ENCODE data around the gene ZPBP2.
A peak's percentile ranks its signal among the peaks of the same experiment; 100 is the strongest.
"Not testable (repeated sequence)": the region's sequence is repeated elsewhere in the genome, so short reads cannot be mapped to it uniquely, and the experiment has no call there.

The ZPBP2 gene

DNA sequence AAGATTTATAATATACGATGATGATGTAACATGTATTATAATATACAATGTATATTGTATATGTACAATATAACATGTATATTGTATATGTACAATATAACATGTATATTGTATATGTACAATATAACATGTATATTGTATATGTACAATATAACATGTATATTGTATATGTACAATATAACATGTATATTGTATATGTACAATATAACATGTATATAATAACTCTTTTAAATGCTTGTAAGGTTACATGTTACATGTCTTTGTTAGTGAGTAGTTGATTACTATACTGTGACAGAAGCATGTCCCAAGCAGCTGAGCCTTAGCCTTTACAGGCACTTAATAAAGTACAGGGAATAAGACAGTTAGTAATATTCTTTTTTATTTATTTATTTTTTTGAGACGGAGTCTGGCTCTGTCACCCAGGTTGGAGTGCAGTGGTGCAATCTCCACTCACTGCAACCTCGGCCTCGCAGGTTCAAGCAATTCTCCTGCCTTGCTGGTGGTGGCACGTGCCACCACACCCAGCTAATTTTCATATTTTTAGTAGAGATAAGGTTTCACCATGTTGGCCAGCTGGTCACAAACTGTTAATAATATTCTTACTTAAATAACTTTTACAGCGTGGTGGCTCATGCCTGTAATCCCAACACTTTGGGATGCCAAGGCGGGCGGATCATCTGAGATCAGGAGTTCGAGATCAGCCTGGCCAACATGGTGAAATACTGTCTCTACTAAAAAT is 11.9 kb upstream of the ZPBP2 start:
- not testable (repeated sequence) for DNase-seq

DNA sequence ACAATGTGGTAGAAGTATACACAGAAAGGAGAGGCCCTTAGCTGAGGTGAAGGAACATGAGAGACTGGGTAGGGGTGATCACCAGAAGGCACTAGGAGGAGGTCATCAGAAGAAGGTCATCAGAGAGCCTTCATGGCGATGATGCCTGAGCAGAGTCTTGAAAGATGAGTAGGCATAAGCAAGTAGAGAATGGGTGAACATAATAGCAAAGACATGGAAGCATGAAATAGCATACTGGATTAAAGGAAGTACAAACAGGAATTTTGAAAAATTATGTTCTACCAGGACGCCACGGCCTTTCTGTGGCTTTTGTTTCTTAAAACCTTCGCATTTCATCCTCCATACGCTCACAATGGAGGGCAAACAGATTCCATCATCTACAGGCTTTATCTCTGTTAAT is 6.8 kb upstream of the ZPBP2 start:
- no peak for DNase-seq

DNA sequence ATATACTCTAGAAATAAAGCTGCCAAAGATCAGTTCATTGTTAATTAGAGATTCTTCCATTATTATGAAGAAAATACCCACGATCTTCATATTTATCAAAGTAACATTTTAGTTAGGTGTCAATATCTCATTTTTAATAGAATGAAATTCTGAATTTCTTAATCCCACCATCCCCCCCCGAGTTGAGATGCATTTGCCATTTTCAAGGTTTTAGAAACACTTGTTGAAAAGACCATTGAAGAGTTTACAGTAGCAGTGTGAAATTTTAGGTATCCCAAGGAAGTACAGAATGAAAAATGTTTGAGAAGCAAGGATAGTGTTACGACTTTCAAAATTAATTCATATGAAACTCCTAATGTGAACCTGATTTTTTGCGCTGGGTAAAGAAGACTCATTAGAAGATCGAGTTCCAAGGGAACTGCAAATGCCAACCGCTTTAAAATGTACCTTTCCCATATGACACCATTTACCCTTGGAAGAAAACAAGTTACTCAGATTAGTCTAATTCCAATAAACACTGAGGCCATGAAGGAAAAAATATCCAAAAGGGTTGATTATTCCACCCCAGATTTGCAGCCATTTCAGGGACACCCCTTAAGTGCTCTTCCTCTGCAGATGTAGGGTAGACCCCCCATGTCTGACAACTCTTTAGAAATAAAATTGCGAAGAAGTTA is 4.6 kb upstream of the ZPBP2 start:
- DNase-seq: no peak

DNA sequence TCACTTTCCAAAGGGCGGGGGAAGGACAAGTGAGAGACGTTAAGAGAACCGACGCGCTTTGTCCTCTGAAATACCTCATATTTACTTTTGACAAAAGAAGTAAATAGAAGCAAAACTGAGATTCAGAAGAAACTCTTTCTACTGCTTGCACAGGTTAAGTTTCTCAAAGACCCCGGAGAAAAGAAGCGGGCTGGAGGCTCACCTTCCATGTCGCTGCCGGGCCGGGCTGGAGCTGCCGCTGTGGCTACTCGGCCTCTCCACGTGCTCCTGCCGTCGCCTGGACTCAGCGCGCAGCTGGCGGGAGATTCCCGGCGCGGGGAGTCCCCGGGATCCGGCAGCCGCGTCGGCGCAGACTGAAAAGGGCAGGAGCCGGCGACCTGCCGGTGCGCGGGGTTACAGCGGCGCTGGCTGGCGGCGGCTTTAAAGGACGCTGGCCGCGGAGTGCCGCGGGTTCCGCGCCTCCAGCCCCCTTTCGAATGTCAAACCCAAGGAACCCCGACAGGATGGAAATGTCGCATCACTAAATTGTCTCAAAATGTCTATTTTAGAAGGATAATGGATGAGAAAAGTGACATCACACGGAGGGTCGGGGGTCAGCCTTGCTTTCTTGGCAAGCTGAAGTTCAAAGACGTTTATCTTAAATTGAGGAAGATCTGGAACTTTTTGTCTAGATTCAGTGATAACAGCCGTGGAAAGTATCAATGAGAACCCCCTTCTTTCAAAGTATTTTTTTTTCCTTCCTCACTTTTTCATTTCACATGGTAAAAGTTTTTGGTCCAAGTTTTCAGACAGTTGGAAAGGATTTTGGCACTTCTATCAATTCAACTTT is 3.9 kb upstream of the ZPBP2 start, which contains the start of gene IKZF3:
Gene IKZF3, minus strand, starts transcription at position 395 of the 829 bp plus-strand sequence. Its CDS starts 186 bp downstream, at position 209.
- DNase-seq: peak; percentile 61

DNA sequence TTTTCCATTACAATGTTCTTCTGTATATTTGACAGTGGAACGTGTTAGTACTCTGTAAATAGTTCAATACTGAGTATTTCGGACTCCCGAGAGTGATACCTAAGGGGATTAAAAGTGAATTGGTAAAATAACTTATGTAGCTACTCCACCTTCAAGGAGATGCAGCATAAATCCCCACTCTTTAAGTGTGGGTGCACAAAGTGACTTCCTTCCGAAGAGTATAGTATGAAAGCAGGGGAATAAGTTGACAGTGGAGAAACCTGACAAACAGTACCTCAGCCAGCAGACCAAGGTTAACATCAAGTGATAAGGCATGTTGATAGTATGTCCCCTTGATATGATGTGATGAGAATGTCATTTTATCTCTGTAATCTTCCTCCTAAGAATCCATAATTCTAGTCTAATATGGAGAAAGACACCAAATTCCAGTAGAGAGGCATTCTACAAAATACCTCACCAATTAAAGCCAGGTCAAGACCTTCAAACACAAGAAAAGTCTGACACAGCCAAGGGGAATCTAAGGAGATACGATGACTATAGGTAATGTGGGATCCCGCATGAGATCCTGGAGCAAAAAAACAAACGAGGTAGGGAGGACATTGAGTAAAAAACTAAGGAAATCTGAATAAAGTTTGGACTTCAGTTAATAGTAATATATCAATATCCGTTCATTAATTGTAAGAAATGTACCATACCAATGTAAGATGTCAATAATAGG is 1.8 kb upstream of the ZPBP2 start:
- no peak for DNase-seq

DNA sequence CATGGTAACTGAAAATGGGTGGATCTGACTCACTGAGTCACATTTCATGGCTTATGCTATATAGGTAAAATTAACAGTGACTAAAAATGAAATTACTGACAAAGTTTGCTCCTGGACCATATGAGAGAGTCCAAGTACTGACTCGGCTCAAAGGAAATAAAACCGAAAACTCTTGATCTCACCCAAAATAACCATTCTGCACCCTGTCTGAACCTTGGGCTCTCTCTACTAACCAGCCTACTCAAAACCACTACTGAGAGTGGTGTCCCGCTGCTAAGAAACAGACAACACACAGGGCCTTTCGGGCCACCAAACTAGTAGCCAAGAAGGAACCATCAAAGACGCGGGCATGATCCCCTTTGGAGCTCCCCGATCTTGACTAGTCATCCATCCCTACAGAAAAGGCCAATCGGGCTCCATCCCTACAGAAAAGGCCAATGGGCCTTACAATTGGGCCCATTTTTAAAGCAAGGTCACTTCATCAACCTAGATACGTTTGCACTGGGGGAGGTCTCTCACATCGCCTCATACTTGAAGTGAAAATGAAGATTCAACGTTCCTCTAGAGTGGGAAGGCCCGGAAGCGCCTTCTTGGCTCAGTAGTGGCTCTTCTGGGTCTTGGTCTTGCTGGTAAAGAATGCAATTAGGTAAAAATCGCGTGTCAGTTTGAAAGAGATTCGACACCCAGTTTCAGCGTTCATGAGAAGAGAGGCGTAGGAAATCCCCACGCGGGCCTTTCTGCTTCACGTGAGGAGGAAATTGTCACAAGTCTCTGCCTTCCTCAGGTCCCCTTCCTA is 720 bp upstream of the ZPBP2 start:
- DNase-seq: no peak

DNA sequence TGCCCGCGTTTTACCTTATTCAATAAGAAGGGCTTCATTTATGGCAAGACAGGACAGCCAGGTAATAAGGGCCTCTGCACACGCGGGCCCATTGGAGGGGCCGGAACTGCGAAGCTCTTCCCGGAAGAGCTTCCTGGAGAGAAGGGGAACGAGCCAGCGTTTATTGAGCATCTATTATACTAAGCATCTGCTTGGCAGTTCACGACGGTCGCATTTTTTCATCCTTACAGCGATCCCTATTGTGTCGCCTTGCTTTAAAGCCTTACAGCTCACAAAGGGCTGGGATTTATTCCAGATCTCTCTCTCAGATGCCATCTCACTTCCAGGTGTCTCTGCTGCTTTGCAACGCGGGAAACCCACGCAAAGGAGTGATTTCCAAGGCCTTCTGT is 546 bp downstream of the ZPBP2 start:
- no peak for DNase-seq

DNA sequence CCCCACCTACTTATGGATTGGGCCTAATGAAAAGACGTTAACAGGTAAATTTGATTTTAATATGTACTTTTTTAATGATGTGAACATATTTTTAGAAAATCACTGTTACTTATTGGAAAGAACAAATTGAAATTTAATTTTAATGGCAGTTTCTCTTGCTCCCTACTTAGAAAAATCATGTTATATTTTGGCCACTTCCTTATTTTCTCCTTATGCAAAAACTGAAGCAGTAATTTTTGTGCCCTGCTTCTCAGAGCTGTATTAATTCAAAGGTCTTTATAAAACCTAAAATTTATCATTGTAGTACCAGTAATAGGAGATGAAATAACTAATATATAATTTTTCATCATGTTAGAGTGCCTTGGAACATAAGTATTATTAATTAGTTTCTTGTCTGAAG is 2.8 kb downstream of the ZPBP2 start:
- no peak for DNase-seq

DNA sequence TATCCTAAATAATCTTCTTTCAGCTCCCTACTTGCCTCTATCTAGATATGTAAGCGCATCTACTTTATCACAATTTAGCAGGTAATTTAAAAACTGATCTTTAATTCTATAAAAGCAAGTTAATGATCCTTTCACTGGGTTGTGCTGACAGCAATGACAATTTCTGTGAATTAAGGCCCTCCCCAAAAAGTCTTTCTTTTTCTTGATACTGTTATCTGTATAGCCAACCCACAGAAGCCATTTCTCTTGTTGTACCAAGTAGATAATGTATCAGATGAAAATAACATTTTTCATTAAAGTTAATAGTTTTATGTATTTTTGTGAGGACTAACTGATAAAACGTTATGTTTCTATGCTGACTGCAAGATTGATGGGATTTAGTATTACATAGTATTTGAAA is 3.8 kb downstream of the ZPBP2 start:
- DNase-seq: no peak

DNA sequence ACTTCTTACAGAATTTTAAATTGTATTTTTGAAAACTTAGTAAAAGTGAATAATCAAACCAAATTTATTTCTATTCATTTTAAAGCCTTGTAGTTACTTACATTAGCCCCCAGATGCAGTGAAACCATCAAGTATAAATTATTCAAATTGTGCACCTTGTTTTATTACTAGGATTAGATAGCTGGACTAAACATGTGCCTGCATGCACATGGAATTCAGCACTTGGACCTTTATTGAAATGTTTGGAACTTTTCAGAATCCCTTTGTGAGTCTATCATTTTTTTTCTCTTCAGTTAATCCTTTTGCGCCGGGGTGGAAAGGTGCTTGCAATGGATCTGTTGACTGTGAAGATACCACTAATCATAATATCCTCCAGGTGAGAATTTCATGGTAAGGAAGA is 4.7 kb downstream of the ZPBP2 start:
- DNase-seq: no peak

DNA sequence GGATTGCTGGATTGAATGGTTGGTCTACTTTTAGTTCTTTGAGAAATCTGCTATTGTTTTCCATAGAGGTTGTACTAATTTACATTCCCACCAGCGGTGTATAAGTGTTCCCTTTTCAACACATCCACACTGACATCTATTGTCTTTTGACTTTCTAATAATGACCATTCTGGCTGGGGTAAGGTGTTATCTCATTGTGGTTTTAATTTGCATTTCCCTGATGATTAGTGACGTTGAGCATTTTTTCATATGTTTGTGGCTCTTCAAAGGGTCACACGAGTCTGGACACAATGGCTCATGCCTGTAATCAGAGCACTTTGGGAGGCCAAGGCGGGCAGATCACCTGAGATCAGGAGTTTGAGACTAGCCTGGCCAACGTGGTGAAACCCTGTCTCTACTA is 18.1 kb downstream of the ZPBP2 start:
- DNase-seq: not testable (repeated sequence)

DNA sequence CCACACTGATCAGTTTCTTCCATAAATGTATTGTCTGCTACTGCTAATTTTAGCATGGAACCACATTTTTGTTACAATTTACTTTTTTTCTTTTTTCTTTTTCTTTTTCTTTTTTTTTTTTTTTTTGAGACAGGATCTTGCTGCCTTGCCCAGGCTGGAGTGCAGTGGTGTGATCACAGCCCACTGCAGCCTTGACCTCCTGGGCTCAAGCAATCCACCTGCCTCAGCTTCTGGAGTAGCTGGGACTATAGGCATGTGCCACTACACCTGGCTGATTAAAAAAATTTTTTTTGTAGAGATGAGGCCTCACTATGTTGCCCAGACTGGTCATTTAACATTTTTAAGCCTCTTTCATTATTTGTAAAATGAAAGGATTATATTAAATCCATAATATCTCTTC is 19.1 kb downstream of the ZPBP2 start:
- no peak for DNase-seq

DNA sequence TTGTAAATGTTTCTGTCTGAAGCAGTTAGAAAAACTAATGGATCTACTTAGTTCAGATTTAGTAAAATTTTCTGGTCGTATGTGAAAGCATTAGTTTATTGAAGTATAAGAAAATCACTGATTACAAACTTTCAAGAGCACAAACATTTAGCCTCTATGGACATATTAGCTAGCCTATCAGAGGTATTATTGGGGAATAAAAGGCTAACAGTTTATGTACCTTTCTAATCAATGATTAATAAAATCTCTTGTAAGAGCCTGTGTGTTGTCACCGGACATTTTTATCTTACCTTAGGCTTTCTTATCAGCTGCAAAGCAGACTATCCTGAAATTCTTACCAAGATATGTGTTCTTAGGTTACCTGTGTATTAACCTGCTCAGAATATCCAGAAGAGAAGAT is 21.2 kb downstream of the ZPBP2 start:
- no peak for DNase-seq

DNA sequence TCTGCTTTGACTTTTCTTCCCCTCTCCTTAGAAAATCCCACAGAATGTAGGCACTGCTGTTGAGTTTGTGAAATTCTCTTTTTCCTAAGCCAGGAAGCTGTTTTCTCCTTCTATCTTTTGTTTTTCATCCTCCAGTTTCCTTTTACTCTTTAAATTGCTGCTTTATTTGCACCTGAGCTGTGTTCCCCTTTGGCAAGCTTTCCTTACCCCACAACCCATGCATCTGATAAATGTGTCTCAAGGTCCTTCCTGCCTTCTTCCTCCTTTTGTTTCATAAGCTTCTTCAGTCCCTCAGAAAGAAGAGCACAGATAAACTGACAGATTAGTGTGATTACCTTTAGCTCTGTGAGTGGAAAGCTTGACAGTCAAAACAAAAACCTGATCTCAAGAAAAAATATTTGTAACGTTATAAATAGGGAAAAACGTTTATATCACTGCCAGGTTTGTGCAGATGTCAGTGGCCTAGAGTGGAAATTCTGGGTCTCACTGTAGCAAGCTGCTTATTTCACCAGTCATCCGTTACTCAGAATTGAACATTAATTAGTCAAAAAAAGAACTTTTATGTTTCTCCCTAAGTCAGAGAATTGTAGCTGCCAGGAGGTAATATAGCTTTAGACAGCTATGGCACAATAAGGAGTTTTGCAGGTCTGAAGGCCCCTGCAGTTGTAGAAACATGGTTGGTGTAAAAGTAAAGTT is 26.8 kb downstream of the ZPBP2 start:
- no peak for DNase-seq

DNA sequence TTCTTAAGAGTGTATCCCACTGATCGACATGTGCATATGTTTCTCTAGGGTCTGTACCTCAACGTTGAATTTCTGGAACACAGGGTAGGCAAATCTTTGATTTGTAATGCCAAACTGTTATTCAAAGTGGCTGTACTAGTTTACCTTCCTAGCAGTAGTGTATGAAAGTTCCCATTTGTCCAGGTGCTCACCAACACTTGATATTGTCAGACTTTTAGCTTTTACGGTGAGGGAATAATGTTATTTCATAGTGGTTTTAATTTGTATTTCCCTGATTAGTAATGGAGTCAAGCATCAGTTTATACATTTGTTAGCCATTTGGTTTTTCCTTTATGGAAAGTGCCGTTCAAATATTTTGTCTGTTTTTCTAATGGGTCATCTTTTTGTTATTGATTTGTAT is 30.1 kb downstream of the ZPBP2 start:
- DNase-seq: no peak

DNA sequence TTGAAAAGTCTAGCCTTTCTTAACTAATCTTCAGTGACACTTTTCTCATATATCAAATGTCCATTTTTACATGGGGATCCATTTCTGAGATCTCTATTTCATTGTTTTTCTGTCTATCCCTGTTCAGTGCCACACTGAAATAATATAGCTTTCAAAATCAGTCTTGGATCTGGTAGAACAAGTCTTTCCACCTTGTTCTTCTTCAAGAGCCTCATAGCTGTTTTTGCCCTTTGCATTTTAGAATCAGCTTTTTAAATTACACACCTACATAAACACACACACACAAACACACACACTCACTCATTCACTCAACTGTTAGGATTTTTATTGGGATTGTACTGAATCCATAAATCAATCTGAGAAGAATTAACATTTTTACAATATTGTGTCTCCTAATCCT is 31.2 kb downstream of the ZPBP2 start:
- no peak for DNase-seq

DNA sequence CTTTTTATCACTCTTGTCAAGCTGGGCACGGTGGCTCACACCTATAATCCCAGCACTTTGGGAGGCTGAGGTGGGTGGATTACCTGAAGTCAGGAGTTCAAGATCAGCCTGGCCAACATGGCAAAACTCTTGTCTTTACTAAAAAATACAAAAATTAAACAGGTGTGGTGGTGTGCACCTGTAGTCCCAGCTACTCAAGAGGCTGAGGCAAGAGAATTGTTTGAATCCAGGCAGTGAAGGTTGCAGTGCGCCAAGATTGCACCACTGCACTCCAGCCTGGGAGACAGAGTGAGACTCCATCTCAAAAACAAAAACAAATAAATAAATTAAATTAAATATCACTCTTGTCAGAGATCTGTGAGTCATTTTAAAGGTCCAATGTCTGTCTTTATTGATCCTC is 34.0 kb downstream of the ZPBP2 start:
- DNase-seq: not testable (repeated sequence)

DNA sequence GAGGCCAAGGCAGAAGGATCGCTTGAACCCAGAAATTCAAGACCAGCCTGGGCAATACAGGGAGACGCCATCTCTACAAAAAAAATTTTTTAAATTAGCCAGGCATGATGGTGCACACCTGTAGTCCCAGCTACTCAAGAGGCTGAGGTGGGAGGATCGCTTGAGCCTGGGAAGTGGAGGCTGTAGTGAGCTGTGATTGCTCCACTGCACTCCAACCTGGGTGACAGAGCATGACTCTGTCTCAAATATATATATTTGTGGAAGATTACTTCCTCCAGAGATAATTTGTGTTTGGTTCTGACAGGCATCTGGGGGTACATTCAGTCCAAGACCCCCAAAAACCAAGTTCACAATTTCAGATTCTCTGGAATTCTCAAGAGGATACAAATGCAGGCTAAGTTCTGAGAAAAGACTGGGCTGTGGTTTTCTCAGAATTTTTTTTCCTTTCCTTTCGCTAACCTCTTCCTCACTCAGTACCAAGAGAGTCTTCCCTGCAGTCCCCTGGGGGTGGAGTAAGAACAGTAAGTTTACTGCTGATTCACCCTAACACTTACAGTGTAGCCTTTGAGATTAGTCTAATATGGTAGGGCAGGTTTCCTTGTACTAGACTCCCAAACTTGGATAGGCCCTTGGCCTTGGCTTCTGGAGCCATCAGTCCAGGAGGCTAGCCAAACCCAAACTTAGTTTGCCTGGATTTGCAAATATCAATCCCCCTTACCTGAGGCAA is 35.3 kb downstream of the ZPBP2 start:
- peak; percentile 3 for DNase-seq

DNA sequence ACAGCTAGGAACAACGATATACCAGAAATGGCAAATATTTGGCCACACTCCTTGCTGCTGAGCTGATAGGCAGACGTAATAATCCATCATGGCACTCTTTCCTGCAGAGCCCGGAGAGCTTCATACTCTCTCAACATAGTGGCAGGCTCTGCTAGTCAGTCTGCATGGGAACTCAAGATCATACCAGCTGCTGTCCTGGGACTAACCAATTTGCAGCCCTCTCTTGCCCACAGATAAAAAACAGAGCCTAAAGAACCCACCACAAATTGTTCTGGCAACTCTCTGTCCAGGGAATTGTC is 36.9 kb downstream of the ZPBP2 start:
- DNase-seq: no peak

DNA sequence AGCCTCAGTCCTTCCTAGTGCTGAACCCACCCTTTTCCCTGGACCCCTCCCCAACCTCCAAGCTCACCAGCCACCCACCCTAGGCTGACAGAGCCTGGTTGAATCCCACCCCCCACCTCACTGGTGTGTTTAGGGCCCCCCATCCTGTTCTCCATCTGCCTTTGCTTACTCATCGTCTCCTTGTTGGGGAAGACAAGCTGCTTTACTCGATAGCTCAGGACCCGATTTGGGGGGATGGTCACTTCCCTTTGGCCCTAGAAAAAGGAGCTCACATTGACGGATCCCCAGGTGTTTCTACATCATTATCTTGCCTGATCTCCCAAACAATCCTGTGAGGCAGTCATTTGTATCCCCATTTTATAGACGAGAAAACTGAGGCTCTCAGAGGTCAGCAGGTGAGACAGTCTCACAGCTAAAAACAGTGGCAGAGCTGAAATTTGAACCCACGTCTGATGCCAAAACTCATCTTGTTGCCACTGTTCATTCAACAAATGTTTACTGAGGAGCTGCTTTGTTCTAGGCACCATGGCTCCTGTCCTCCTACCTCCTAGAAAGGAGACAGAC is 40.9 kb downstream of the ZPBP2 start:
- no peak for DNase-seq

DNA sequence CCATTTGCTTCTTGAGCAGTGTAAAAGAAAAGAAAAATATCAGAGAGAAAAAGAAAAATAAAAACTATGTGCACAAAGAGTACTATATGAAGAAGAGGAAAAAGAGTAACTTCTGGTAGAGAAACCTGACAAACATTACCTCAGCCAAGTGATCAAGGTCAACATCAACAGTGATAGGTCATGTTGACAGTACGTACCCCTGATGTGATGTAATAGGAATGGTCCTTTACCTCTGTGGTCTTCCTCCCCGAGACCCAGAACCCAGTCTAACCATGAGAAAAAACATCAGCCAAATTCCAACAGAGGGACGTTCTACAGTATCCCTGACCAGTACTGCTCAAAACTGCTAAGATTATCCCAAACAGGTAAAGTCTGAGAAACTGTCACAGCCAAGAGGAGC is 46.0 kb downstream of the ZPBP2 start:
- no peak for DNase-seq
